GM20000 (cell line): ENCODE measurements around the gene CTNNA2.

ENCODE experiments used
- DNase-seq: peaks from one replicate; pipeline ENCODE4 v3.0.0; 2012; ENCODE audit warnings: low spot score
- TF ChIP-seq, protein P1 (sequence below): IDR thresholded peaks from 2 replicates; pipeline ENCODE4 v1.5.1; 2012; ENCODE audit warnings: mild to moderate bottlenecking, control low read depth; ENCODE audit errors: extremely low read depth, missing control alignments

The CTNNA2 gene

DNA sequence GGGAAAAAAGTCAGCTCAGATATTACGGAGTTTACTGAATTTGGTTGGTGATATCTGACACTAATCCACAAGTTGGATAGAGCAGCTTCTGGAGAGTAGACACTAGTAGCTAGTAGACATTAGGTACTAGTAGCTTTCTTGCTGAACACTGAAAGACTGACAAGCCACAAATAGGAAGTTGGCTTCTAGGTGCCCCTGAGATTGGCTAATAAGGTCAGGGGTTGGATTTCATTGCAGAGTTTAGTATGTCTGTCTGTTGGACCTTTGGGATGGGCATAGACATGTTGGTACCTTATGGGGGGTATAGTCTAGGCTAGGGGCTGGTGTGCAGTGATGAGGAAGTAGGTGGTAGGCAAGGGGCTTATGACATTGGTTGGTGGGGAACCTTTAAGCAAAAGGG is 956.6 kb downstream of the CTNNA2 start:
- TF ChIP-seq, protein P1, sequence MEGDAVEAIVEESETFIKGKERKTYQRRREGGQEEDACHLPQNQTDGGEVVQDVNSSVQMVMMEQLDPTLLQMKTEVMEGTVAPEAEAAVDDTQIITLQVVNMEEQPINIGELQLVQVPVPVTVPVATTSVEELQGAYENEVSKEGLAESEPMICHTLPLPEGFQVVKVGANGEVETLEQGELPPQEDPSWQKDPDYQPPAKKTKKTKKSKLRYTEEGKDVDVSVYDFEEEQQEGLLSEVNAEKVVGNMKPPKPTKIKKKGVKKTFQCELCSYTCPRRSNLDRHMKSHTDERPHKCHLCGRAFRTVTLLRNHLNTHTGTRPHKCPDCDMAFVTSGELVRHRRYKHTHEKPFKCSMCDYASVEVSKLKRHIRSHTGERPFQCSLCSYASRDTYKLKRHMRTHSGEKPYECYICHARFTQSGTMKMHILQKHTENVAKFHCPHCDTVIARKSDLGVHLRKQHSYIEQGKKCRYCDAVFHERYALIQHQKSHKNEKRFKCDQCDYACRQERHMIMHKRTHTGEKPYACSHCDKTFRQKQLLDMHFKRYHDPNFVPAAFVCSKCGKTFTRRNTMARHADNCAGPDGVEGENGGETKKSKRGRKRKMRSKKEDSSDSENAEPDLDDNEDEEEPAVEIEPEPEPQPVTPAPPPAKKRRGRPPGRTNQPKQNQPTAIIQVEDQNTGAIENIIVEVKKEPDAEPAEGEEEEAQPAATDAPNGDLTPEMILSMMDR, result no peak
- DNase-seq, result no peak

DNA sequence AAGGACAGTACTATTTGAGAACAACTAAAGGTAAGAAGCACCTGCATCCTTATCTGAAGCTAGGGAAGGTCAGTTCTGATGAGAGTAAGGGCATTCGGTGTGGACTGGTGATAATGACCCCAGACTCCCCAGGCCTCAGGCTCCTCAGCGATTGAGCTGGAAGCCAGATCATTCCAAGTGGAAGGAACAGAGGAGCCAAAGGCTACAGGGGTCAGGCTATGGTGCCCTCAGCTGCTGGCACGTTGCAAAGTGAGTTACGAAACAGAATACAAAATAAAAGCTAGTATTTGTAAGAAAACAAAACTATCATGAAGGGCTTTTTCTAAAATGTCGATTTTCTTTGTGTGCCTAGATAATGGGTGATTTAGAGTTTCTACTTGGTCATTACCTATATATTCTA is 960.2 kb downstream of the CTNNA2 start:
- TF ChIP-seq, protein P1, result no peak
- no peak for DNase-seq

DNA sequence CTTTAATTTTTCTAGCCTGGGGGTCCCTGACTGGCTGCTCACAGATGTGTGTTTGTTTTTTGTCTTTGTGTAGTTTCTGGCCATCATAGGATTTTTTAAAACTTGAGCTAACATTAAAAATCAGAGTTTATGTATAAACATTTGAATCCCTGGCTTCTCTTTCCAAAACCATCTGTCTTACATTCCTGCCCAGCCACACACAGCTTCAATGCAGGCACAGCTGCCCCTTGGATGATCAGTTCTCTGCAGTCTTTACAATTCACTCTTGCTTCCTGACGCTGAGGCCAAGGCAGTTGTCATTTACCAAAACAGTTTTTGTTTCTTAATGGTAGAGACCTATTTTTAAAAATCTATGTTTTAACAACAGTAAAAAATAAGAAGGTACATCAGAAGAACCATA is 960.9 kb downstream of the CTNNA2 start:
- DNase-seq, result no peak
- TF ChIP-seq, protein P1, result no peak

DNA sequence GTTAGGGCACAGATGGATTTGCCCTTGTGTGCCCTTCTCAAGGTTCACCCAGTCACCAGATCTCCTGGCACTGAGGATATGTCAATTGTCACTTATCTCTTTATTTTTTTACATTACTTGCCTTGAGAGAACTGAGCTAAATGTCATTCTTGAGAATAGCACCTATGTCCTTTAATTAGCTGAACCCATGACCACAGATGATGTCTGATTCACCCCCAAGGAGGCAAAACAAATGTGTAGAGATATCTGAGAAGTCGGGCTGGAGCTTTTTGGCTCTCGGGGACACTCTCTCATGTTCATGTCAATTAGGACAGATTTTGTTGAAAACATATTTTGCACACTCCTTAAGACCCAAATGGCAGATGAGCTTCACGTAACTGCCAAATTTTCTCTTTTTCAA is 963.1 kb downstream of the CTNNA2 start:
- TF ChIP-seq, protein P1, result no peak
- no peak for DNase-seq

DNA sequence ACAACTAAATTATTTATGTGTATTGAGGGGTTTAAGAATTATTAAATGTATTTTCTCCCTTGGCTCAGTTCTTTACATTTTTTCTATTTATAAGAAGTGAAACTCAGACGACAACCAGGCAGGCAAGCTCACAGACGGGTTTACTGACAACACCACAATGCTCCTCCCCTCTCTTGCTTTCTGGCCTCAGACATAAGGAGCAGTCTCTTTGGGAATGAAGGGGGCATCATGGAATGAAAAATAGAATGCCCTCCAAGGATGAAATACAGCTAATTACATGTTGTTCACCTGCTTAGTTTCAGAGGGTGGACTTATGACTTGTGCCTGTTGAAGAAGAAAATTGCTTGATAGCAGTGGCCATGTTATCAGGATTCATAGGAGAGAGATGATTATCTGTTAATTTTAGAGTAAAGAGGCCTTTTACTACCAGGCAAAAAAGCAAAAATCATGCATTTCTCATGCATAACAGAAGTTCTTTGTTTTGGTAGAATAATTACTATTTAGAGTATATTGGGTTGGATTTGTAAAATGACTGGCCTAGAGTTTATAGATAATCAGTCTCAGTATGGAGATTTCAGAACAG is 963.8 kb downstream of the CTNNA2 start:
- TF ChIP-seq, protein P1, result no peak
- no peak for DNase-seq

DNA sequence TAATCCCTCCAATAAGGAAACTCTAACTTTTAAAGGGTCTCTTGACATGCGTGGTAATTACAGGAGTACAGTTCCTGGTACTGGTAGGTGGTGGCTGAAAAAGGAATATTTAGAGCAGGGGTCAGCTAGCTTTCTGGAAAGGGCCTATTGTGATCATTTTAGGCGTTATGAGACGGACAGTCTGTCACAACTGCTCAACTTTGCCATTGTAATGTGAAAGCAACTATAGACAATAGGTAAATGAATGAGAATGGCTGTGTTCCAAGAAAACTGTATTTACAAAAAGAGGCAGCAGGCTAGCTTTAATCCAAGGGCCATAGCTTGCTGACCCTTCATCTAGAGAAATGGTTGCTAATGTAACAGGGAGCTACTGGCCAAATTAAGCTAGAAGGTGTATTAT is 969.4 kb downstream of the CTNNA2 start:
- no peak for DNase-seq
- TF ChIP-seq, protein P1, result no peak

DNA sequence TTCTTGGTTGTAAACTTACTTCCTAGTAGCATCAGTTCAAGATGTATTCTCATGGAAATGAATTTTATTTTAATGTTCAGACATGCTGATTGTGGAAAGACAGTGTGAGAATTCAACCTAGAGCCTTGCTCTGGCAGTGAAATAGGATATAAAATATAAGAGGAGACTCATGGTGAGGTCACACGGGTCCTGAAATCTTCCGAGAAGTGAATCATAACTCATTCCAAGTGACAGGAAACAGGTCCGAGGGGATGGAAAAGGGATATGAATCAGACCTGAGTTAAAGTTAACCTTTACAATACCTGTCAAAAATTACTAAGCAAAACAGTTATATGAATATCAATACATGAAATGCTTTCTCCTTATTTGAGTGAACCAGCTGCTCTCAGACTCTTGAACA is 976.9 kb downstream of the CTNNA2 start:
- no peak for DNase-seq

More for the DNA sequence above, 976.9 kb downstream of the CTNNA2 start:
- TF ChIP-seq, protein P1, result no peak
